ENCODE data around the gene JCAD.

DNA sequence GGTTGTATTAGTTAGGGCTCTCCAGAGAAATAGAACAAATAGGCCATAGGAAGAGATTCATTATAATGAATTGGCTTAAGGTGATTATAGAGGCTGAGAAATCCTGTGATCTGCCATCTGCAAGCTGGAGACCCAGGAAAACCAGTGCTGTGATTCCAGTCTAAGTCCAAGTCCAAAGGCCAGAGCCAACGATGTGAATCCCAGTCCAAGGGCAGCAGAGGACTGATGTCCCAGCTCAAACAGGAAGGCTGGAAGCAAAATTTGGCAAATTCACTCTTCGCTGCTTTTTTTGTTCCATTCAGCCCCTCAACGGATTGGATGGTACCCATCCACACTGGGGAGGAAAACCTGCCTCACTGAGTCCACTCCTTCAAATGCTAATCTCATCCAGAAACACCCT is 68.0 kb downstream of the JCAD start:
- TF ChIP-seq ZBED1 (IDR thresholded peaks at IDR 0.05; ENCODE audit: borderline replicate concordance) (no peak), SMAD1 (IDR thresholded peaks at IDR 0.05; ENCODE audit: low read depth, partially characterized antibody) (no peak)

Data from GM12878 (cell line).